Uterus (tissue), 4 donors: ENCODE data around the gene LMCD1. TPM values are rescaled to one million over a fixed set of nuclear protein-coding genes. Genes with fewer than 3 reads are reported as not detected.

ENCODE experiments used
- DNase-seq, 2 donors: peaks; one replicate each; pipeline ENCODE4 v3.0.0-alpha.2; 2019 to 2020
- H3K27ac ChIP-seq, 2 donors: fragments of 200-600 bp; sonication (generic); 1 replicate in 1 of 2; 2 replicates in 1 of 2; pipeline ENCODE4 v1.5.1; 2016 to 2018
- H3K27me3 ChIP-seq, 2 donors: fragments of 200-600 bp; sonication (generic); one replicate each; pipeline ENCODE4 v1.5.1; 2018 to 2019; ENCODE audit warnings: control low read depth in 1 of 2
- H3K36me3 ChIP-seq, 2 donors: fragments of 200-600 bp; sonication (generic); one replicate each; pipeline ENCODE4 v1.5.1; 2019; ENCODE audit warnings: control low read depth in 1 of 2
- H3K4me1 ChIP-seq, 2 donors: fragments of 200-600 bp; sonication (generic); one replicate each; pipeline ENCODE4 v1.5.1; 2018 to 2019; ENCODE audit warnings: control low read depth in 1 of 2
- H3K4me3 ChIP-seq, 2 donors: fragments of 200-600 bp; sonication (generic); 1 replicate in 1 of 2; 2 replicates in 1 of 2; pipeline ENCODE4 v1.5.1; 2018 to 2019; ENCODE audit warnings: mild to moderate bottlenecking in 1 of 2
- H3K9me3 ChIP-seq, 2 donors: fragments of 200-600 bp; sonication (generic); one replicate each; pipeline ENCODE4 v1.5.1; 2019; ENCODE audit warnings: control low read depth in 1 of 2
- CTCF ChIP-seq, 4 experiments: fragments of 200-600 bp in 2 of 4; fragments of 450-650 bp in 2 of 4; sonication (generic) in 2 of 4; IDR thresholded peaks; one replicate each; pipeline ENCODE4 v1.5.1; 2016 to 2019; ENCODE audit warnings: antibody characterized with exemption in 4 of 4, mild to moderate bottlenecking in 2 of 4, moderate library complexity in 1 of 4
- POLR2A ChIP-seq, 2 donors: fragments of 450-650 bp; IDR thresholded peaks; one replicate each; pipeline ENCODE4 v1.6.1; 2016; ENCODE audit warnings: antibody characterized with exemption in 2 of 2, mild to moderate bottlenecking in 1 of 2, moderate library complexity in 1 of 2
- intact Hi-C: fragments of 100-400 bp; cut with DNase I; formaldehyde crosslinking; loops from one replicate; pipeline ENCODE4 v1.15.1; 2023; ENCODE audit warnings: low total_unique reads
- total RNA-seq, 4 donors: library from RNA; depleted of rRNA in 3 of 4; stranded (reverse); fragments of >200 nt in 3 of 4; gene quantifications; one replicate each; pipeline versions ENCODE4 v1.1.0 to v1.2.4, GENCODE V29; 2014 to 2023
- donor health status: DM: yes; HTN: yes; CAD: no.

Gene LMCD1
- total RNA-seq, 4 donors from 2014 or later, result 70.9 to 163 (median 115) TPM

DNA sequence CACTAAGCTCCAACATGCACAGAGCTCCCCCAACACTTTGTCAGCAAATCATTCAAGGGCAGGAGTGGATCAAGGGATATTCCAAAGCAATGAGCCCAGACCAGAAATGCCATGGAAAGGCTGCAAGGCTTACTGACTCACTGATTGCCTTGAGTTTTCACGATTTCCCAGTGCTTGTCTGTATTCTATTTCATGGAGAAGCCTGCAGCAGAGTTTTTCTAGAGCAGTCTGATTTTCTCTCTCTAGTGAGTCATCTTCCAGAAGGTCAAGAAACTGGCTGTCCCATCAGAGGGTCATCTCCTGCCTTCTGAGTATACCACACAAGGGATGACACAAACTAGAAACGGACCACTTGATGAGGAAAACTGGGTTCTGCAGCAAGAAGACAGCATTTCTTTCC lies 16.5 kb downstream of the LMCD1 start:
- Histone ChIP-seq H3K36me3 (no peaks in the 10 kb centered on the region), H3K4me1 (peaks cover 0 to 7% of the 10 kb centered on the region in 2 donors), H3K27ac (no peak overlapping the region), H3K4me3 (no peak overlapping the region), H3K9me3 (no peaks in the 10 kb centered on the region), H3K27me3 (no peaks in the 10 kb centered on the region)
- intact Hi-C loops, result no loop called here
- DNase-seq, result no peak
- TF ChIP-seq POLR2A (IDR thresholded peaks at IDR 0.05) (no peak), CTCF (IDR thresholded peaks at IDR 0.05) (no peak)

GRCh38 chr3:8519156-8519555 lies 17.5 kb downstream of the LMCD1 start:
- DNase-seq, result no peak
- peak overlapping the region in 1 of 2 donors; percentile 38 for H3K27ac ChIP-seq
- peaks cover 0 to 7% of the 10 kb centered on the region in 2 donors for H3K4me1 ChIP-seq
- H3K9me3 ChIP-seq, result no peaks in the 10 kb centered on the region
- H3K36me3 ChIP-seq, result no peaks in the 10 kb centered on the region
- intact Hi-C loops, result no loop called here
- H3K27me3 ChIP-seq, result no peaks in the 10 kb centered on the region
- TF ChIP-seq CTCF (IDR thresholded peaks at IDR 0.05), result no peak
- no peak for TF ChIP-seq POLR2A (IDR thresholded peaks at IDR 0.05)
- no peak overlapping the region for H3K4me3 ChIP-seq

DNA sequence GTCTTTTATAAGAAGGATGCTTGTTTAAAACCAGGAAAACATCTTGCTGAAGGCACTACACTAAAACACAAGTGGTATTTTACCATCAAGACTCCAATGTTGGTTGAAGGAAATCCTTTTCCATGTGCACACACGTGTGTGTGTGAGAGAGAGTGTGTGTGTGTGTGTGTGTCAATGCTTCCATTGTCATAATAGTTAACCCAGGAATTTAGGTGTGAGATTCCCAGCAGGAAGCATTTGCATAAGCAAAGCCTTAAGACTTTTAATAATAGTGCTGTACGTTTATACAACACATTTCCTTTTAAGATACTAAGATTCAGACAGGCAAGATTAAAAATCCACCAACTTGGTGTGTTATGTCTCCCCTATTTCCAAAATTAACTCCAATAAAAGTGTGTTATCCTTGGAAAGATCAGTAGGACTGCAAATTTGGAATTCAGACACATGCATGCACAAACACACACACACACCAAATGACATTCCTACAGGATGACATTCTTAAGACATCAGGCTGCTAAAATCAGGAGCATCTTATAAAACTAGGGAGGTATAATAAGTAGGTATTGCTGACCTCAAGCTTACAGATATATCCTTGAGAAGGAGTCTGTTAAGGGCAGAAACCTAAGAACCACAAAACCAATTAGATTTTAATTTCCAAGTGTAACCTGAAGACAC lies 18.3 kb downstream of the LMCD1 start:
- peaks cover 0 to 7% of the 10 kb centered on the region in 2 donors for H3K4me1 ChIP-seq
- no peak overlapping the region for H3K4me3 ChIP-seq
- H3K36me3 ChIP-seq, result no peaks in the 10 kb centered on the region
- peak overlapping the region in 1 of 2 donors; percentile 23 for H3K27ac ChIP-seq
- intact Hi-C loops, result no loop called here
- H3K27me3 ChIP-seq, result no peaks in the 10 kb centered on the region
- DNase-seq, result no peak
- no peaks in the 10 kb centered on the region for H3K9me3 ChIP-seq
- TF ChIP-seq POLR2A (IDR thresholded peaks at IDR 0.05), result no peak

- H3K9me3 ChIP-seq, result no peaks in the 10 kb centered on the region
- no peak overlapping the region for H3K4me3 ChIP-seq
- intact Hi-C loops, result no loop called here
- H3K36me3 ChIP-seq, result no peaks in the 10 kb centered on the region
- TF ChIP-seq POLR2A (IDR thresholded peaks at IDR 0.05) (no peak), CTCF (IDR thresholded peaks at IDR 0.05) (no peak)
- peaks cover 0 to 7% of the 10 kb centered on the region in 2 donors for H3K4me1 ChIP-seq
- no peak overlapping the region for H3K27ac ChIP-seq
- no peaks in the 10 kb centered on the region for H3K27me3 ChIP-seq
- DNase-seq, result no peak
Observed at GRCh38 chr3:8520816-8521403, 19.3 kb downstream of the LMCD1 start.

- no peak for TF ChIP-seq CTCF (IDR thresholded peaks at IDR 0.05)
- TF ChIP-seq POLR2A (IDR thresholded peaks at IDR 0.05), result no peak
- no peak overlapping the region for H3K4me3 ChIP-seq
- no peaks in the 10 kb centered on the region for H3K9me3 ChIP-seq
- no peak overlapping the region for H3K27ac ChIP-seq
- no peaks in the 10 kb centered on the region for H3K4me1 ChIP-seq
- H3K27me3 ChIP-seq, result no peaks in the 10 kb centered on the region
- DNase-seq, result no peak
- intact Hi-C loops, result no loop called here
- H3K36me3 ChIP-seq, result no peaks in the 10 kb centered on the region
Observed at GRCh38 chr3:8523041-8523440, 21.4 kb downstream of the LMCD1 start.
